Astrocyte (in vitro differentiated cells and primary cell): ENCODE measurements around the gene ATP4B.

Experiments
- CTCF ChIP-seq: IDR thresholded peaks from 2 replicates; pipeline ENCODE4 v1.5.1; 2011; ENCODE audit warnings: low read depth, mild to moderate bottlenecking, inconsistent platforms, low read length, moderate library complexity; ENCODE audit not compliant: insufficient read depth
- EZH2 ChIP-seq: IDR thresholded peaks from 2 replicates; pipeline ENCODE4 v1.6.1; 2012; ENCODE audit warnings: mild to moderate bottlenecking, low read length, inconsistent platforms; ENCODE audit not compliant: insufficient read depth

- TF ChIP-seq CTCF (no peak), EZH2 (no peak)
These were observed 21.6 kb downstream of the ATP4B start for GRCh38 chr13:113636266-113636963.
